WTC11 (cell line): ENCODE results near the gene PTGER2.

Source experiments
- ATF1 ChIP-seq: sonication (generic); formaldehyde crosslinking; IDR thresholded peaks from 2 replicates; pipeline ENCODE4 v1.8.1; 2023; ENCODE audit warnings: mild to moderate bottlenecking, moderate library complexity, missing genetic modification reagents
- TF ChIP-seq, protein P1 (sequence below): sonication (generic); formaldehyde crosslinking; IDR thresholded peaks from 2 replicates; pipeline ENCODE4 v1.8.0; 2023; ENCODE audit warnings: missing genetic modification reagents
- TF ChIP-seq, protein P2 (sequence below): sonication (generic); formaldehyde crosslinking; IDR thresholded peaks from 2 replicates; pipeline ENCODE4 v1.8.0; 2023; ENCODE audit warnings: missing genetic modification reagents, mild to moderate bottlenecking, borderline replicate concordance
- TF ChIP-seq, protein P3 (sequence below): fragments of 200-600 bp; IDR thresholded peaks from 2 replicates; pipeline ENCODE4 v1.8.0; 2022; ENCODE audit warnings: antibody characterized with exemption
- TF ChIP-seq, protein P4 (sequence below): sonication (generic); formaldehyde crosslinking; IDR thresholded peaks from 2 replicates; pipeline ENCODE4 v1.8.0; 2022; ENCODE audit warnings: mild to moderate bottlenecking, missing genetic modification reagents

DNA sequence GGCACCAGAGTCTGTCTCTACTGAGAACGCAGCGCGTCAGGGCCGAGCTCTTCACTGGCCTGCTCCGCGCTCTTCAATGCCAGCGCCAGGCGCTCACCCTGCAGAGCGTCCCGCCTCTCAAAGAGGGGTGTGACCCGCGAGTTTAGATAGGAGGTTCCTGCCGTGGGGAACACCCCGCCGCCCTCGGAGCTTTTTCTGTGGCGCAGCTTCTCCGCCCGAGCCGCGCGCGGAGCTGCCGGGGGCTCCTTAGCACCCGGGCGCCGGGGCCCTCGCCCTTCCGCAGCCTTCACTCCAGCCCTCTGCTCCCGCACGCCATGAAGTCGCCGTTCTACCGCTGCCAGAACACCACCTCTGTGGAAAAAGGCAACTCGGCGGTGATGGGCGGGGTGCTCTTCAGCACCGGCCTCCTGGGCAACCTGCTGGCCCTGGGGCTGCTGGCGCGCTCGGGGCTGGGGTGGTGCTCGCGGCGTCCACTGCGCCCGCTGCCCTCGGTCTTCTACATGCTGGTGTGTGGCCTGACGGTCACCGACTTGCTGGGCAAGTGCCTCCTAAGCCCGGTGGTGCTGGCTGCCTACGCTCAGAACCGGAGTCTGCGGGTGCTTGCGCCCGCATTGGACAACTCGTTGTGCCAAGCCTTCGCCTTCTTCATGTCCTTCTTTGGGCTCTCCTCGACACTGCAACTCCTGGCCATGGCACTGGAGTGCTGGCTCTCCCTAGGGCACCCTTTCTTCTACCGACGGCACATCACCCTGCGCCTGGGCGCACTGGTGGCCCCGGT, 46.4 kb upstream of the PTGER2 start, which contains the start of gene PTGDR:
- TF ChIP-seq, protein P1, sequence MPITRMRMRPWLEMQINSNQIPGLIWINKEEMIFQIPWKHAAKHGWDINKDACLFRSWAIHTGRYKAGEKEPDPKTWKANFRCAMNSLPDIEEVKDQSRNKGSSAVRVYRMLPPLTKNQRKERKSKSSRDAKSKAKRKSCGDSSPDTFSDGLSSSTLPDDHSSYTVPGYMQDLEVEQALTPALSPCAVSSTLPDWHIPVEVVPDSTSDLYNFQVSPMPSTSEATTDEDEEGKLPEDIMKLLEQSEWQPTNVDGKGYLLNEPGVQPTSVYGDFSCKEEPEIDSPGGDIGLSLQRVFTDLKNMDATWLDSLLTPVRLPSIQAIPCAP = no peak
- TF ChIP-seq ATF1 (CRISPR knock-in tag) = no peak
- TF ChIP-seq, protein P2, sequence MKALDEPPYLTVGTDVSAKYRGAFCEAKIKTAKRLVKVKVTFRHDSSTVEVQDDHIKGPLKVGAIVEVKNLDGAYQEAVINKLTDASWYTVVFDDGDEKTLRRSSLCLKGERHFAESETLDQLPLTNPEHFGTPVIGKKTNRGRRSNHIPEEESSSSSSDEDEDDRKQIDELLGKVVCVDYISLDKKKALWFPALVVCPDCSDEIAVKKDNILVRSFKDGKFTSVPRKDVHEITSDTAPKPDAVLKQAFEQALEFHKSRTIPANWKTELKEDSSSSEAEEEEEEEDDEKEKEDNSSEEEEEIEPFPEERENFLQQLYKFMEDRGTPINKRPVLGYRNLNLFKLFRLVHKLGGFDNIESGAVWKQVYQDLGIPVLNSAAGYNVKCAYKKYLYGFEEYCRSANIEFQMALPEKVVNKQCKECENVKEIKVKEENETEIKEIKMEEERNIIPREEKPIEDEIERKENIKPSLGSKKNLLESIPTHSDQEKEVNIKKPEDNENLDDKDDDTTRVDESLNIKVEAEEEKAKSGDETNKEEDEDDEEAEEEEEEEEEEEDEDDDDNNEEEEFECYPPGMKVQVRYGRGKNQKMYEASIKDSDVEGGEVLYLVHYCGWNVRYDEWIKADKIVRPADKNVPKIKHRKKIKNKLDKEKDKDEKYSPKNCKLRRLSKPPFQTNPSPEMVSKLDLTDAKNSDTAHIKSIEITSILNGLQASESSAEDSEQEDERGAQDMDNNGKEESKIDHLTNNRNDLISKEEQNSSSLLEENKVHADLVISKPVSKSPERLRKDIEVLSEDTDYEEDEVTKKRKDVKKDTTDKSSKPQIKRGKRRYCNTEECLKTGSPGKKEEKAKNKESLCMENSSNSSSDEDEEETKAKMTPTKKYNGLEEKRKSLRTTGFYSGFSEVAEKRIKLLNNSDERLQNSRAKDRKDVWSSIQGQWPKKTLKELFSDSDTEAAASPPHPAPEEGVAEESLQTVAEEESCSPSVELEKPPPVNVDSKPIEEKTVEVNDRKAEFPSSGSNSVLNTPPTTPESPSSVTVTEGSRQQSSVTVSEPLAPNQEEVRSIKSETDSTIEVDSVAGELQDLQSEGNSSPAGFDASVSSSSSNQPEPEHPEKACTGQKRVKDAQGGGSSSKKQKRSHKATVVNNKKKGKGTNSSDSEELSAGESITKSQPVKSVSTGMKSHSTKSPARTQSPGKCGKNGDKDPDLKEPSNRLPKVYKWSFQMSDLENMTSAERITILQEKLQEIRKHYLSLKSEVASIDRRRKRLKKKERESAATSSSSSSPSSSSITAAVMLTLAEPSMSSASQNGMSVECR (CRISPR knock-in tag) = no peak; the same call in 1 of the 2 replicates
- TF ChIP-seq, protein P3, sequence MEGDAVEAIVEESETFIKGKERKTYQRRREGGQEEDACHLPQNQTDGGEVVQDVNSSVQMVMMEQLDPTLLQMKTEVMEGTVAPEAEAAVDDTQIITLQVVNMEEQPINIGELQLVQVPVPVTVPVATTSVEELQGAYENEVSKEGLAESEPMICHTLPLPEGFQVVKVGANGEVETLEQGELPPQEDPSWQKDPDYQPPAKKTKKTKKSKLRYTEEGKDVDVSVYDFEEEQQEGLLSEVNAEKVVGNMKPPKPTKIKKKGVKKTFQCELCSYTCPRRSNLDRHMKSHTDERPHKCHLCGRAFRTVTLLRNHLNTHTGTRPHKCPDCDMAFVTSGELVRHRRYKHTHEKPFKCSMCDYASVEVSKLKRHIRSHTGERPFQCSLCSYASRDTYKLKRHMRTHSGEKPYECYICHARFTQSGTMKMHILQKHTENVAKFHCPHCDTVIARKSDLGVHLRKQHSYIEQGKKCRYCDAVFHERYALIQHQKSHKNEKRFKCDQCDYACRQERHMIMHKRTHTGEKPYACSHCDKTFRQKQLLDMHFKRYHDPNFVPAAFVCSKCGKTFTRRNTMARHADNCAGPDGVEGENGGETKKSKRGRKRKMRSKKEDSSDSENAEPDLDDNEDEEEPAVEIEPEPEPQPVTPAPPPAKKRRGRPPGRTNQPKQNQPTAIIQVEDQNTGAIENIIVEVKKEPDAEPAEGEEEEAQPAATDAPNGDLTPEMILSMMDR = no peak
- TF ChIP-seq, protein P4, sequence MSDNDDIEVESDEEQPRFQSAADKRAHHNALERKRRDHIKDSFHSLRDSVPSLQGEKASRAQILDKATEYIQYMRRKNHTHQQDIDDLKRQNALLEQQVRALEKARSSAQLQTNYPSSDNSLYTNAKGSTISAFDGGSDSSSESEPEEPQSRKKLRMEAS = no peak
